Trophoblast cell (in vitro differentiated cells and primary cell): Measurements from ENCODE around the gene OR8S1.
"Not testable (repeated sequence)": the region's sequence is repeated elsewhere in the genome, so short reads cannot be mapped to it uniquely, and the experiment has no call there.

ENCODE experiments used
- DNase-seq, 2 donors: peaks; one replicate each; pipeline ENCODE4 v3.0.0-alpha.2; 2016
- H2AFZ ChIP-seq: 2 replicates; pipeline ENCODE4 v1.6.1; 2013; ENCODE audit warnings: low read length, moderate library complexity, mild to moderate bottlenecking; ENCODE audit not compliant: insufficient read depth, poor library complexity
- H2AK5ac ChIP-seq: 2 replicates; pipeline ENCODE4 v1.6.1; 2013; ENCODE audit warnings: mild to moderate bottlenecking, low read length
- H2BK120ac ChIP-seq: 2 replicates; pipeline ENCODE4 v1.6.1; 2013; ENCODE audit warnings: low read length, mild to moderate bottlenecking, moderate library complexity; ENCODE audit not compliant: insufficient read depth, poor library complexity
- H2BK12ac ChIP-seq: 2 replicates; pipeline ENCODE4 v1.6.1; 2013; ENCODE audit warnings: mild to moderate bottlenecking, low read length, moderate library complexity
- H2BK5ac ChIP-seq: 2 replicates; pipeline ENCODE4 v1.6.1; 2013; ENCODE audit warnings: low read length, low read depth, moderate library complexity, mild to moderate bottlenecking; ENCODE audit not compliant: poor library complexity
- H3K14ac ChIP-seq: 2 replicates; pipeline ENCODE4 v1.6.1; 2013; ENCODE audit warnings: mild to moderate bottlenecking, low read length
- H3K18ac ChIP-seq: 2 replicates; pipeline ENCODE4 v1.6.1; 2013; ENCODE audit warnings: mild to moderate bottlenecking, low read length
- H3K23ac ChIP-seq: 2 replicates; pipeline ENCODE4 v1.6.1; 2013; ENCODE audit warnings: low read length
- H3K27ac ChIP-seq: 2 replicates; pipeline ENCODE4 v1.5.1; 2013; ENCODE audit warnings: low read depth, mild to moderate bottlenecking, inconsistent platforms, low read length, moderate library complexity
- H3K27me3 ChIP-seq: 2 replicates; pipeline ENCODE4 v1.6.1; 2013; ENCODE audit warnings: inconsistent platforms, mild to moderate bottlenecking, low read length, moderate library complexity; ENCODE audit not compliant: insufficient read depth
- H3K36me3 ChIP-seq, 2 experiments: 1 replicate in 1 of 2; 2 replicates in 1 of 2; pipeline ENCODE4 v1.6.1; 2013; ENCODE audit warnings: low read length in 2 of 2, mild to moderate bottlenecking in 2 of 2, moderate library complexity in 1 of 2; ENCODE audit not compliant: insufficient read depth in 2 of 2, control insufficient read depth in 1 of 2
- H3K4ac ChIP-seq: 2 replicates; pipeline ENCODE4 v1.6.1; 2013; ENCODE audit warnings: low read depth, mild to moderate bottlenecking, low read length, moderate library complexity
- H3K4me1 ChIP-seq, 2 experiments: 1 replicate in 1 of 2; 2 replicates in 1 of 2; pipeline ENCODE4 v1.6.1; 2013; ENCODE audit warnings: low read length in 2 of 2, mild to moderate bottlenecking in 2 of 2, moderate library complexity in 1 of 2; ENCODE audit not compliant: insufficient read depth in 2 of 2, control insufficient read depth in 1 of 2
- H3K4me2 ChIP-seq: 2 replicates; pipeline ENCODE4 v1.6.1; 2013; ENCODE audit warnings: inconsistent platforms, mild to moderate bottlenecking, low read length, moderate library complexity
- H3K4me3 ChIP-seq: 2 replicates; pipeline ENCODE4 v1.5.1; 2013; ENCODE audit warnings: mild to moderate bottlenecking, low read depth, low read length, inconsistent platforms
- H3K79me1 ChIP-seq: one replicate; pipeline ENCODE4 v1.6.1; 2013; ENCODE audit warnings: low read length
- H3K79me2 ChIP-seq: 2 replicates; pipeline ENCODE4 v1.6.1; 2013; ENCODE audit warnings: low read length, mild to moderate bottlenecking; ENCODE audit not compliant: control insufficient read depth, insufficient read depth, poor library complexity
- H3K9ac ChIP-seq: 2 replicates; pipeline ENCODE4 v1.6.1; 2013; ENCODE audit warnings: mild to moderate bottlenecking, low read length
- H3K9me3 ChIP-seq: 2 replicates; pipeline ENCODE4 v1.6.1; 2013; ENCODE audit warnings: low read depth, mild to moderate bottlenecking, control low read depth, inconsistent platforms, low read length; ENCODE audit not compliant: insufficient read depth
- H4K12ac ChIP-seq: 2 replicates; pipeline ENCODE4 v1.6.1; 2013; ENCODE audit warnings: low read depth, mild to moderate bottlenecking, low read length, moderate library complexity
- H4K8ac ChIP-seq: 2 replicates; pipeline ENCODE4 v1.6.1; 2013; ENCODE audit warnings: low read depth, mild to moderate bottlenecking, low read length, moderate library complexity
- H4K91ac ChIP-seq: one replicate; pipeline ENCODE4 v1.6.1; 2013; ENCODE audit warnings: low read depth, mild to moderate bottlenecking, low read length, moderate library complexity
- WGBS: extraction: QIAGEN DNeasy Blood & Tissue Kit; methylation state at CpG from one replicate; pipeline ENCODE4 v1.1.7; 2013; ENCODE audit warnings: missing lambda C conversion rate; ENCODE audit not compliant: insufficient read length, insufficient coverage; ENCODE audit errors: extremely low coverage; 5-methylcytosine and 5-hydroxymethylcytosine counted together

OR8S1 gene

DNA sequence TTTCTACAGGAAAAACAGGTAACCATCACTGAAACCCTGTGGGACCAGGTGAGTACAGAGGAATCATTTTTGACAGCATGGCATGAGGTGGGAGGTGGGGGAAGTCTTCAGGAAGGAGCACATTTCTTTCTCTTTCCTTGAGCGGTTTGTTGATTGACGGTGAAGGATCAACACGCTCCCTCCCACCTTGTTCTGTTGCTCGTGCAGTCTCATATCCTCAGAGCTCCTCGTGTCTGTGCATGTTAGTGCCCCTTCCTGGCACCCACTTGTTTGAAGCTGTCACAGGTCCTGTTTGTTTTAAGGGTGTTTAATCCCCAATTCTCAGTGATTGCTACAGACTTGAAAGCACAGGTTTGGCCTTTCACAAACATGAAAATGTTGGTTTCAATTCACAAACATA is 38.8 kb upstream of the OR8S1 start:
- no CpG with 5 or more reads among the region's 5 CpGs for WGBS
- H2BK120ac ChIP-seq: no peak overlapping the region
- H4K8ac ChIP-seq: no peak overlapping the region
- no peak overlapping the region for H3K18ac ChIP-seq
- H3K4me3 ChIP-seq: no peak overlapping the region
- no peak overlapping the region for H4K91ac ChIP-seq
- H3K4me1 ChIP-seq: no peaks in the 10 kb centered on the region
- H3K9me3 ChIP-seq: peaks cover 7% of the 10 kb centered on the region
- H2BK12ac ChIP-seq: no peak overlapping the region
- no peak overlapping the region for H3K27ac ChIP-seq
- no peak overlapping the region for H3K9ac ChIP-seq
- H3K79me1 ChIP-seq: no peaks in the 10 kb centered on the region
- H2BK5ac ChIP-seq: no peak overlapping the region
- H3K4ac ChIP-seq: no peak overlapping the region
- no peak overlapping the region for H3K14ac ChIP-seq
- H3K27me3 ChIP-seq: no peaks in the 10 kb centered on the region
- no peaks in the 10 kb centered on the region for H3K79me2 ChIP-seq
- DNase-seq: no peak
- H3K4me2 ChIP-seq: no peak overlapping the region
- H3K36me3 ChIP-seq: no peaks in the 10 kb centered on the region
- H2AK5ac ChIP-seq: no peak overlapping the region
- no peak overlapping the region for H4K12ac ChIP-seq
- H3K23ac ChIP-seq: no peak overlapping the region
- no peak overlapping the region for H2AFZ ChIP-seq

DNA sequence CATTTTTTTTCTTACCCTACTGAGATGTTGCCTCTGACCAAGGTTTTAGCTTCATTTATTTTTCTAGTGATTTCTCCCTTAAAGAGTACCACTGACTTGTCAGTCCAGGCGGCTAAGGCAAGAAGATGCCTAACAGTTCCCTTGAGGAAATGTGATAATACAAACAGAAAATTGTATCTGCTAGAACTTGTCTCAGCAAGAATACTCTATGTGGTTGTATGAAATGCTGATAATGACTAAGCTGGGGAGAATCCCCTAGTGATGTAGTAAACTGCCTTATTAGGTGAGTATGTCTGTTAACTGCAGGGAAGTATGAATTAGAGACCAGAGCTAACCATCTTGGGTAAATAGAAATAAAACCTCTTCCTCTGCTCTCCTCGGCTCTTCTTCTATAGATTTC is 36.4 kb upstream of the OR8S1 start:
- Histone ChIP-seq H3K4ac (no peak overlapping the region), H3K4me1 (no peaks in the 10 kb centered on the region), H3K79me1 (no peaks in the 10 kb centered on the region), H3K9me3 (peaks cover 12% of the 10 kb centered on the region), H3K36me3 (no peaks in the 10 kb centered on the region), H2AFZ (no peak overlapping the region), H4K12ac (no peak overlapping the region), H3K9ac (no peak overlapping the region), H3K27ac (no peak overlapping the region), H2BK120ac (no peak overlapping the region), H2AK5ac (no peak overlapping the region), H3K79me2 (no peaks in the 10 kb centered on the region), H2BK5ac (no peak overlapping the region), H3K23ac (no peak overlapping the region), H4K8ac (no peak overlapping the region), H4K91ac (no peak overlapping the region), H3K14ac (no peak overlapping the region), H3K4me2 (no peak overlapping the region), H2BK12ac (no peak overlapping the region), H3K4me3 (no peak overlapping the region), H3K18ac (no peak overlapping the region), H3K27me3 (no peaks in the 10 kb centered on the region)
- no peak for DNase-seq
- WGBS: no CpG with 5 or more reads among the region's 2 CpGs

DNA sequence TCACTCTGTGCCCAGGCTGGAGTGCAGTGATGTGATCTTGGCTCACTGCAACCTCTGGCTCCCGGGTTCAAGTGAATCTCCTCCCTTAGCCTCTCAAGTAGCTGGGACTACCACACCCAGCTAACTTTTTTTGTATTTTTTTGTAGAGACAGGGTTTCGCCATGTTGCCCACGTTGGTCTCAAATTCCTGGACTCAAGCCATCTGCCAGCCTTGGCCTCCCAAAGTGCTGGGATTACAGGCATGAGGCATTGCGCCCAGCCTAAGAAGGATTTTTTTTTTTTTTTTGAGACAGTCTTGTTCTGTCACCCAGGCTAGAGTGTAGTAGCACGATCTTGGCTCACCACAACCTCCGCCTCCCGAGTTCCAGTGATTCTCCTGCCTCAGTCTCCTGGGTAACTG is 36.0 kb upstream of the OR8S1 start:
- not testable (repeated sequence) for H4K12ac ChIP-seq, H3K4ac ChIP-seq, H3K79me1 ChIP-seq, DNase-seq, H3K18ac ChIP-seq, H2BK120ac ChIP-seq, H2BK5ac ChIP-seq, H3K4me2 ChIP-seq, H3K36me3 ChIP-seq, H2AFZ ChIP-seq, H3K23ac ChIP-seq, H3K27ac ChIP-seq, H3K4me3 ChIP-seq, H3K27me3 ChIP-seq, H4K8ac ChIP-seq, H4K91ac ChIP-seq, H2BK12ac ChIP-seq, H3K4me1 ChIP-seq, H3K79me2 ChIP-seq, H3K14ac ChIP-seq, H3K9ac ChIP-seq, H2AK5ac ChIP-seq
- H3K9me3 ChIP-seq: peaks cover 12% of the 10 kb centered on the region
- no CpG with 5 or more reads among the region's 7 CpGs for WGBS

- H3K4me3 ChIP-seq, H3K4me2 ChIP-seq, H2BK5ac ChIP-seq, H4K8ac ChIP-seq, H4K12ac ChIP-seq, H3K14ac ChIP-seq, H3K9ac ChIP-seq, H3K27ac ChIP-seq, H2BK12ac ChIP-seq, H3K27me3 ChIP-seq, H2AFZ ChIP-seq, DNase-seq, H3K23ac ChIP-seq, H2AK5ac ChIP-seq, H4K91ac ChIP-seq, H3K4ac ChIP-seq, H3K9me3 ChIP-seq, H3K79me1 ChIP-seq, H3K36me3 ChIP-seq, H2BK120ac ChIP-seq, H3K4me1 ChIP-seq, H3K79me2 ChIP-seq, H3K18ac ChIP-seq: not testable (repeated sequence)
- no CpG with 5 or more reads among the region's 32 CpGs for WGBS
Observed at GRCh38 chr12:48500281-48500680, 25.2 kb upstream of the OR8S1 start.
